H1 (cell line): Measurements from ENCODE around the gene MAP6. TPM values are rescaled to one million over a fixed set of nuclear protein-coding genes. Genes with fewer than 3 reads are reported as not detected.

Experiments used
- CTCF ChIA-PET: fragments of 300-600 bp; sonication (Branson Sonifier 250); formaldehyde crosslinking; loops from one replicate; lab custom pipeline; 2021; ENCODE audit not compliant: partially characterized antibody; lab: Charles Lee
- POLR2A ChIA-PET: fragments of 300-600 bp; sonication (Branson Sonifier 250); formaldehyde crosslinking; loops from one replicate; lab custom pipeline; 2021; ENCODE audit warnings: inconsistent platforms; ENCODE audit not compliant: partially characterized antibody; lab: Charles Lee
- DNase-seq, 2 experiments: peaks; one replicate each; pipeline versions ENCODE4 v3.0.0 to v3.0.0-alpha.2; 2010 to 2022; ENCODE audit warnings: low spot score in 2 of 2, low read depth in 1 of 2, mixed read lengths in 1 of 2
- FAIRE-seq: peaks from 2 replicates; lab custom pipeline; 2011; peaks lifted over from hg19 to GRCh38; lab: Jason Lieb, UNC
- H2AFZ ChIP-seq: 2 replicates; pipeline ENCODE4 v1.8.1; 2012; ENCODE audit warnings: low read length, inconsistent platforms
- H2AK5ac ChIP-seq: 2 replicates; pipeline ENCODE4 v1.6.1; 2013; ENCODE audit warnings: low read depth, low read length
- H2BK120ac ChIP-seq: replicated peaks from 2 replicates; pipeline ENCODE3; 2013; ENCODE audit warnings: low read depth, low read length, inconsistent platforms
- H2BK12ac ChIP-seq: 2 replicates; pipeline ENCODE4 v1.6.1; 2013; ENCODE audit warnings: low read depth, low read length
- H2BK15ac ChIP-seq: 2 replicates; pipeline ENCODE4 v1.6.1; 2013; ENCODE audit warnings: low read length
- H2BK20ac ChIP-seq: 2 replicates; pipeline ENCODE4 v1.6.1; 2013; ENCODE audit warnings: low read length
- H2BK5ac ChIP-seq: 2 replicates; pipeline ENCODE4 v1.6.1; 2013; ENCODE audit warnings: low read depth, low read length
- H3K14ac ChIP-seq: 2 replicates; pipeline ENCODE4 v1.6.1; 2013; ENCODE audit warnings: inconsistent platforms; ENCODE audit not compliant: insufficient read length
- H3K18ac ChIP-seq: 2 replicates; pipeline ENCODE4 v1.6.1; 2013; ENCODE audit warnings: low read length; ENCODE audit errors: extremely low read depth
- H3K23ac ChIP-seq: 2 replicates; pipeline ENCODE4 v1.6.1; 2013; ENCODE audit warnings: inconsistent platforms; ENCODE audit not compliant: insufficient read length
- H3K23me2 ChIP-seq: 2 replicates; pipeline ENCODE4 v1.6.1; 2013; ENCODE audit warnings: low read depth, low read length
- H3K27ac ChIP-seq: 2 replicates; pipeline ENCODE4 v1.6.1; 2011; ENCODE audit warnings: low read depth, low read length, inconsistent platforms
- H3K27me3 ChIP-seq, 4 experiments: replicated peaks in 1 of 4; 1 replicate in 1 of 4; 2 replicates in 3 of 4; pipeline versions ENCODE4 v1.6.1 to v1.8.1; 2011 to 2013; ENCODE audit warnings: low read length in 3 of 4, mild to moderate bottlenecking in 3 of 4, inconsistent platforms in 2 of 4, mixed read lengths in 2 of 4, moderate library complexity in 1 of 4; ENCODE audit not compliant: control insufficient read depth in 3 of 4, insufficient read depth in 3 of 4; ENCODE audit errors: extremely low read depth in 1 of 4
- H3K36me3 ChIP-seq, 4 experiments: 2 replicates each; pipeline versions ENCODE4 v1.6.1 to v1.8.1; 2011 to 2013; ENCODE audit warnings: mild to moderate bottlenecking in 4 of 4, low read length in 3 of 4, moderate library complexity in 2 of 4, control low read depth in 1 of 4, inconsistent platforms in 1 of 4; ENCODE audit not compliant: insufficient read depth in 4 of 4, control insufficient read depth in 2 of 4
- H3K4ac ChIP-seq: replicated peaks from 2 replicates; pipeline ENCODE3; 2013; ENCODE audit warnings: low read length, low read depth, mixed read lengths, inconsistent platforms; ENCODE audit not compliant: insufficient read length
- H3K4me1 ChIP-seq, 4 experiments: replicated peaks in 1 of 4; 1 replicate in 1 of 4; 2 replicates in 3 of 4; pipeline versions ENCODE4 v1.6.1 to v1.8.1; 2011 to 2013; ENCODE audit warnings: low read length in 3 of 4, inconsistent platforms in 2 of 4, mixed read lengths in 1 of 4; ENCODE audit not compliant: insufficient read depth in 4 of 4, control insufficient read depth in 3 of 4
- H3K4me2 ChIP-seq, 2 experiments: 2 replicates each; pipeline versions ENCODE4 v1.6.1 to v1.8.1; 2011 to 2013; ENCODE audit warnings: low read depth in 2 of 2, low read length in 2 of 2, control low read depth in 1 of 2, inconsistent platforms in 1 of 2, mild to moderate bottlenecking in 1 of 2; ENCODE audit not compliant: insufficient read depth in 1 of 2
- H3K4me3 ChIP-seq, 4 experiments: fragments of 200-600, 300-600 bp in 1 of 4; sonication (generic), shearing (Covaris generic), sonication (Bioruptor Twin) in 1 of 4; 2 replicates each; pipeline versions ENCODE4 v1.5.1 to v1.8.1; 2011 to 2016; ENCODE audit warnings: low read length in 4 of 4, low read depth in 3 of 4, control low read depth in 2 of 4, inconsistent platforms in 2 of 4, mild to moderate bottlenecking in 2 of 4, mixed read lengths in 1 of 4, moderate library complexity in 1 of 4; ENCODE audit not compliant: insufficient read depth in 2 of 4; ENCODE audit errors: extremely low read depth in 1 of 4
- H3K56ac ChIP-seq: replicated peaks from 2 replicates; pipeline ENCODE3; 2013; ENCODE audit warnings: low read depth, mild to moderate bottlenecking, mixed read lengths, low read length, inconsistent platforms; ENCODE audit not compliant: insufficient read length
- H3K79me1 ChIP-seq: 2 replicates; pipeline ENCODE4 v1.6.1; 2013; ENCODE audit warnings: low read depth, low read length, control low read depth
- H3K79me2 ChIP-seq, 2 experiments: 2 replicates each; pipeline versions ENCODE4 v1.6.1 to v1.8.1; 2012 to 2013; ENCODE audit warnings: low read length in 2 of 2, mild to moderate bottlenecking in 2 of 2, inconsistent platforms in 1 of 2; ENCODE audit not compliant: insufficient read depth in 2 of 2, control insufficient read depth in 1 of 2
- H3K9ac ChIP-seq, 4 experiments: replicated peaks in 1 of 4; 1 replicate in 1 of 4; 2 replicates in 3 of 4; pipeline versions ENCODE4 v1.6.1 to v1.8.1; 2011 to 2013; ENCODE audit warnings: low read depth in 3 of 4, low read length in 3 of 4, control low read depth in 2 of 4, mild to moderate bottlenecking in 2 of 4, moderate library complexity in 2 of 4, inconsistent platforms in 1 of 4; ENCODE audit errors: extremely low read depth in 1 of 4
- H3K9me3 ChIP-seq, 2 experiments: 2 replicates each; pipeline versions ENCODE4 v1.6.1 to v1.8.1; 2012 to 2013; ENCODE audit warnings: mild to moderate bottlenecking in 2 of 2, moderate library complexity in 2 of 2, control low read depth in 1 of 2, inconsistent platforms in 1 of 2, low read depth in 1 of 2, low read length in 1 of 2, mixed read lengths in 1 of 2; ENCODE audit not compliant: insufficient read depth in 2 of 2
- H4K20me1 ChIP-seq, 2 experiments: replicated peaks in 1 of 2; 2 replicates each; pipeline versions ENCODE3 to v1.8.1; 2011 to 2013; ENCODE audit warnings: inconsistent platforms in 2 of 2, low read length in 2 of 2, mild to moderate bottlenecking in 1 of 2; ENCODE audit not compliant: insufficient read depth in 2 of 2, control insufficient read depth in 1 of 2
- H4K5ac ChIP-seq: 2 replicates; pipeline ENCODE4 v1.6.1; 2013; ENCODE audit warnings: low read length, low read depth, mixed read lengths, inconsistent platforms; ENCODE audit not compliant: insufficient read length
- H4K8ac ChIP-seq: 2 replicates; pipeline ENCODE4 v1.8.0; 2013; ENCODE audit warnings: mild to moderate bottlenecking, moderate library complexity, low read length, inconsistent platforms; ENCODE audit not compliant: insufficient read depth; ENCODE audit errors: extremely low read depth
- H4K91ac ChIP-seq: replicated peaks from 2 replicates; pipeline ENCODE3; 2013; ENCODE audit warnings: low read length, mixed read lengths, inconsistent platforms; ENCODE audit not compliant: insufficient read length
- CBX8 ChIP-seq: fragments of 300-800, 300-1000 bp; sonication (generic); IDR thresholded peaks from 2 replicates; pipeline ENCODE4 v1.7.1; 2016; ENCODE audit warnings: low read depth, low read length, borderline replicate concordance
- WGBS, 2 experiments: shearing (Covaris generic) in 1 of 2; methylation state at CpG; one replicate each; pipeline versions ENCODE4 v1.1.6 to v1.1.7; 2013 to 2015; ENCODE audit warnings: low lambda C conversion rate in 2 of 2, mixed read lengths in 2 of 2, inconsistent platforms in 1 of 2, low coverage in 1 of 2, missing lambda C conversion rate in 1 of 2; ENCODE audit not compliant: insufficient replicate concordance in 2 of 2, insufficient coverage in 1 of 2, insufficient read length in 1 of 2; ENCODE audit errors: extremely low coverage in 1 of 2, missing lambda C conversion rate in 1 of 2; 5-methylcytosine and 5-hydroxymethylcytosine counted together
- polyA plus RNA-seq, 7 experiments: library from polyadenylated mRNA; depleted of rRNA in 3 of 7; stranded (reverse) in 5 of 7; unstranded in 2 of 7; fragments of >200 nt in 5 of 7; fragments of 200-250 nt in 2 of 7; gene quantifications; 1 replicate in 5 of 7; 2 replicates in 1 of 7; 4 replicates in 1 of 7; pipeline versions ENCODE4 v1.2.1 to v1.2.3, GENCODE V29; 2011 to 2013; ENCODE audit warnings: missing spikeins in 2 of 7, mixed read lengths in 2 of 7
- total RNA-seq: library from RNA; stranded (reverse); fragmentation: NEBNext Ultra II Directional; extraction: Animal tissue kit (Norgen Biotek cat#: 25700); gene quantifications from 2 replicates; pipeline ENCODE4 v1.2.1, GENCODE V29; 2021

The MAP6 gene
- total and polyA plus RNA-seq, 2 of the 8 experiments (the other 6 are each of a cell fraction or from before 2014, with no cell fraction given) = 0.54 to 0.89 TPM

- Histone ChIP-seq H4K5ac (no peak overlapping the region), H3K4me3 (no peak overlapping the region), H3K4ac (no peak overlapping the region), H4K91ac (no peak overlapping the region), H3K18ac (no peak overlapping the region), H3K9me3 (peaks cover 0 to 3% of the 10 kb centered on the region in 2 experiments; a peak in 1 of 4 replicates), H3K36me3 (no peaks in the 10 kb centered on the region), H3K27me3 (no peaks in the 10 kb centered on the region; a peak in 1 of 7 replicates), H3K23ac (no peak overlapping the region), H2BK12ac (no peak overlapping the region), H4K8ac (no peak overlapping the region), H2BK20ac (no peak overlapping the region), H3K23me2 (no peaks in the 10 kb centered on the region; the same call in 1 of the 2 replicates), H3K56ac (no peak overlapping the region), H2BK5ac (no peak overlapping the region), H3K4me2 (no peak overlapping the region), H3K9ac (no peak overlapping the region), H3K4me1 (no peaks in the 10 kb centered on the region), H3K79me2 (no peaks in the 10 kb centered on the region), H2AK5ac (no peak overlapping the region), H2AFZ (no peak overlapping the region), H3K79me1 (no peaks in the 10 kb centered on the region), H2BK120ac (no peak overlapping the region), H3K14ac (no peak overlapping the region), H3K27ac (no peak overlapping the region), H4K20me1 (no peaks in the 10 kb centered on the region), H2BK15ac (no peak overlapping the region)
- POLR2A ChIA-PET = interaction anchor here (0.6 kb wide), 1 partner anchor 415 kb away, joined by 3 read pairs; no protein-coding TSS in a partner anchor
- CTCF ChIA-PET = interaction anchor here (0.6 to 1.3 kb wide), 3 partner anchors 19 to 159 kb away, joined by 3 read pairs; no protein-coding TSS in a partner anchor
- DNase-seq = no peak
- FAIRE-seq = no peak
- WGBS, 2 experiments = 76% methylated on average over 7 of the region's 7 CpGs; no CpG with 5 or more reads in 1 of the 2 experiments
- no peak for TF ChIP-seq CBX8
These were observed 34.9 kb upstream of the MAP6 start for GRCh38 chr11:75703695-75704237.
